Endothelial cell of umbilical vein (primary cell): Measurements from ENCODE around the gene EPHA4. TPM values are rescaled to one million over a fixed set of nuclear protein-coding genes. Genes with fewer than 3 reads are reported as not detected.

ENCODE experiments used
- BruUV-seq: library from RNA; stranded (reverse); fragments of 400-500 nt; replicated peaks from 2 replicates; lab custom pipeline; 2021; lab: Mats Ljungman, UMichigan
- CTCF ChIA-PET: fragments of 300-600, 350-600 bp; sonication (Branson Sonifier 250); formaldehyde crosslinking; loops from one replicate; lab custom pipeline; 2021; ENCODE audit warnings: antibody characterized with exemption, inconsistent platforms; lab: Charles Lee
- POLR2A ChIA-PET: fragments of 300-600, 350-600 bp; sonication (Branson Sonifier 250); formaldehyde crosslinking; loops from one replicate; lab custom pipeline; 2021; ENCODE audit warnings: antibody characterized with exemption, inconsistent platforms; lab: Charles Lee
- DNase-seq: peaks from one replicate; pipeline ENCODE4 v3.0.0-alpha.2; 2011; ENCODE audit warnings: low read depth, low spot score
- FAIRE-seq: peaks from 2 replicates; lab custom pipeline; 2011; peaks lifted over from hg19 to GRCh38; lab: Jason Lieb, UNC
- H2AFZ ChIP-seq: 2 replicates; pipeline ENCODE4 v1.6.0; 2012; ENCODE audit warnings: low read depth, low read length, control low read depth, inconsistent platforms
- H3K27ac ChIP-seq: 2 replicates; pipeline ENCODE4 v1.5.1; 2011; ENCODE audit warnings: low read depth, mild to moderate bottlenecking, control low read depth, low read length, moderate library complexity; ENCODE audit not compliant: insufficient read depth
- H3K27me3 ChIP-seq, 2 experiments: 2 replicates each; pipeline versions ENCODE4 v1.6.0 to v1.6.1; 2011; ENCODE audit warnings: low read length in 2 of 2, mixed read lengths in 1 of 2; ENCODE audit not compliant: control insufficient read depth in 2 of 2, insufficient read depth in 2 of 2
- H3K36me3 ChIP-seq, 2 experiments: 2 replicates in 1 of 2; 3 replicates in 1 of 2; pipeline ENCODE4 v1.5.1; 2011; ENCODE audit warnings: low read length in 2 of 2, mild to moderate bottlenecking in 1 of 2, moderate library complexity in 1 of 2; ENCODE audit not compliant: control insufficient read depth in 2 of 2, insufficient read depth in 2 of 2; ENCODE audit errors: extremely low read depth in 1 of 2
- H3K4me1 ChIP-seq: 3 replicates; pipeline ENCODE4 v1.5.1; 2011; ENCODE audit warnings: mild to moderate bottlenecking, low read length; ENCODE audit not compliant: control insufficient read depth, insufficient read depth; ENCODE audit errors: extremely low read depth
- H3K4me2 ChIP-seq: 2 replicates; pipeline ENCODE4 v1.6.1; 2011; ENCODE audit warnings: low read length, control low read depth, mixed read lengths; ENCODE audit not compliant: insufficient read depth
- H3K4me3 ChIP-seq, 3 experiments: fragments of 200-600 bp in 1 of 3; sonication (generic), shearing (Covaris generic) in 1 of 3; replicated peaks in 1 of 3; 2 replicates each; pipeline ENCODE4 v1.5.1; 2011 to 2016; ENCODE audit warnings: control low read depth in 3 of 3, low read length in 3 of 3, mild to moderate bottlenecking in 2 of 3, inconsistent platforms in 1 of 3, low read depth in 1 of 3, moderate library complexity in 1 of 3; ENCODE audit not compliant: insufficient read depth in 1 of 3
- H3K79me2 ChIP-seq: 2 replicates; pipeline ENCODE4 v1.6.0; 2012; ENCODE audit warnings: low read length, inconsistent platforms; ENCODE audit not compliant: control insufficient read depth, insufficient read depth
- H3K9ac ChIP-seq: replicated peaks from 2 replicates; pipeline ENCODE3; 2011; ENCODE audit warnings: low read length, control low read depth; ENCODE audit not compliant: insufficient read depth; ENCODE audit errors: extremely low read depth
- H3K9me1 ChIP-seq: replicated peaks from 3 replicates; pipeline ENCODE4 v1.6.0; 2011; ENCODE audit warnings: mild to moderate bottlenecking, low read length; ENCODE audit not compliant: control insufficient read depth, insufficient read depth; ENCODE audit errors: extremely low read depth
- H3K9me3 ChIP-seq: replicated peaks from 2 replicates; pipeline ENCODE4 v1.5.1; 2012; ENCODE audit warnings: low read length, inconsistent platforms; ENCODE audit not compliant: control insufficient read depth, insufficient read depth
- H4K20me1 ChIP-seq: replicated peaks from 2 replicates; pipeline ENCODE3; 2011; ENCODE audit warnings: mild to moderate bottlenecking, low read length; ENCODE audit not compliant: control insufficient read depth, insufficient read depth; ENCODE audit errors: extremely low read depth
- EZH2 ChIP-seq: IDR thresholded peaks from 2 replicates; pipeline ENCODE4 v1.6.1; 2012; ENCODE audit warnings: borderline replicate concordance, low read depth, mild to moderate bottlenecking, moderate library complexity, low read length, inconsistent platforms; ENCODE audit not compliant: severe bottlenecking
- FOS ChIP-seq: IDR thresholded peaks from 2 replicates; pipeline ENCODE4 v1.6.1; 2011; ENCODE audit warnings: mild to moderate bottlenecking, low read length, moderate library complexity, borderline replicate concordance; ENCODE audit not compliant: insufficient read depth
- GATA2 ChIP-seq: IDR thresholded peaks from 2 replicates; pipeline ENCODE4 v1.7.0; 2011; ENCODE audit warnings: low read depth, mild to moderate bottlenecking, moderate library complexity, mixed read lengths, low read length; ENCODE audit not compliant: insufficient read length, insufficient read depth
- MAX ChIP-seq: IDR thresholded peaks from 2 replicates; pipeline ENCODE4 v1.6.1; 2011; ENCODE audit not compliant: insufficient read depth, insufficient read length
- MYC ChIP-seq: IDR thresholded peaks from one replicate; pipeline ENCODE4 v1.6.1; 2011; ENCODE audit warnings: mild to moderate bottlenecking, low read depth, low read length
- POLR2A ChIP-seq: IDR thresholded peaks from 2 replicates; pipeline ENCODE4 v1.6.1; 2012; ENCODE audit warnings: low read depth, mild to moderate bottlenecking, control low read depth, low read length
- POLR2AphosphoS5 ChIP-seq: IDR thresholded peaks from 2 replicates; pipeline ENCODE4 v1.6.1; 2012; ENCODE audit warnings: low read depth, mild to moderate bottlenecking, control low read depth, low read length, moderate library complexity; ENCODE audit not compliant: insufficient read depth
- dilution Hi-C: fragments of 300-500 bp; cut with MboI; formaldehyde crosslinking; loops from one replicate; pipeline ENCODE4 v1.15.0; 2019; ENCODE audit warnings: low sequenced_read_pairs; ENCODE audit not compliant: extremely low pct_ligation_motif_present
- intact Hi-C: fragments of 100-400 bp; cut with micrococcal nuclease; formaldehyde crosslinking; loops from one replicate; pipeline ENCODE4 v1.10.0; 2022
- polyA plus RNA-seq, 4 experiments: library from polyadenylated mRNA; depleted of rRNA in 3 of 4; stranded (reverse) in 3 of 4; unstranded in 1 of 4; fragments of >200 nt; gene quantifications; 2 replicates each; pipeline versions ENCODE4 v1.2.1 to v1.2.3, GENCODE V29; 2011 to 2012; ENCODE audit warnings: missing spikeins in 1 of 4
- total RNA-seq: library from RNA; stranded (reverse); gene quantifications from 2 replicates; pipeline ENCODE4 v1.2.3, GENCODE V29; 2021

EPHA4 gene
- total and polyA plus RNA-seq, 2 donors (not counting 3 experiments of a cell fraction or from before 2014, with no cell fraction given) = 11.9 to 19.8 TPM

- no peak for DNase-seq
- peaks cover 0 to 1% of the 10 kb centered on the region in 2 experiments for H3K36me3 ChIP-seq
- TF ChIP-seq MAX (no peak), GATA2 (no peak), MYC (no peak), FOS (no peak), EZH2 (no peak)
- ChIA-PET POLR2A (no interaction called here), CTCF (interaction anchor here (0.7 kb wide), 1 partner anchor 15 kb away, joined by 3 read pairs; no protein-coding TSS in a partner anchor)
- H4K20me1 ChIP-seq = no peaks in the 10 kb centered on the region
- H3K9me3 ChIP-seq = no peaks in the 10 kb centered on the region
- H2AFZ ChIP-seq = no peak overlapping the region
- H3K4me1 ChIP-seq = no peaks in the 10 kb centered on the region
- H3K4me2 ChIP-seq = no peak overlapping the region
- no peak overlapping the region for H3K9ac ChIP-seq
- intact Hi-C loops = no loop called here
- H3K4me3 ChIP-seq = no peak overlapping the region
- BruUV-seq = no TSS peak
- H3K79me2 ChIP-seq = peaks cover 10% of the 10 kb centered on the region
- no peaks in the 10 kb centered on the region for H3K9me1 ChIP-seq
- dilution Hi-C loops = no loop called here
- FAIRE-seq = no peak
- no peak overlapping the region for H3K27ac ChIP-seq
- H3K27me3 ChIP-seq = no peaks in the 10 kb centered on the region
These were observed 14.0 kb downstream of the EPHA4 start for GRCh38 chr2:221558107-221558506.

GRCh38 chr2:221555494-221555846 is 16.6 kb downstream of the EPHA4 start:
- no peak overlapping the region for H2AFZ ChIP-seq
- H3K4me3 ChIP-seq = no peak overlapping the region
- no peak overlapping the region for H3K27ac ChIP-seq
- peaks cover 0 to 1% of the 10 kb centered on the region in 2 experiments for H3K36me3 ChIP-seq
- FAIRE-seq (no peak), DNase-seq (no peak)
- no peaks in the 10 kb centered on the region for H4K20me1 ChIP-seq
- H3K79me2 ChIP-seq = peaks cover 4% of the 10 kb centered on the region
- H3K9me1 ChIP-seq = no peaks in the 10 kb centered on the region
- CTCF ChIA-PET = no interaction called here
- POLR2A ChIA-PET = no interaction called here
- H3K4me2 ChIP-seq = no peak overlapping the region
- no peak overlapping the region for H3K9ac ChIP-seq
- TF ChIP-seq POLR2AphosphoS5 (no peak), EZH2 (no peak), FOS (no peak), POLR2A (no peak), MAX (no peak)
- intact Hi-C loops (no loop called here), dilution Hi-C loops (no loop called here)
- H3K27me3 ChIP-seq = no peaks in the 10 kb centered on the region
- H3K4me1 ChIP-seq = no peaks in the 10 kb centered on the region
- H3K9me3 ChIP-seq = no peaks in the 10 kb centered on the region
- no TSS peak for BruUV-seq
